ENCODE measurements around the gene HOXD13. TPM values are rescaled to one million over a fixed set of nuclear protein-coding genes. Genes with fewer than 3 reads are reported as not detected.

Gene HOXD13
- total and polyA plus RNA-seq, 2 of the 8 experiments (the other 6 are each of a cell fraction or from before 2014, with no cell fraction given), result not detected

DNA sequence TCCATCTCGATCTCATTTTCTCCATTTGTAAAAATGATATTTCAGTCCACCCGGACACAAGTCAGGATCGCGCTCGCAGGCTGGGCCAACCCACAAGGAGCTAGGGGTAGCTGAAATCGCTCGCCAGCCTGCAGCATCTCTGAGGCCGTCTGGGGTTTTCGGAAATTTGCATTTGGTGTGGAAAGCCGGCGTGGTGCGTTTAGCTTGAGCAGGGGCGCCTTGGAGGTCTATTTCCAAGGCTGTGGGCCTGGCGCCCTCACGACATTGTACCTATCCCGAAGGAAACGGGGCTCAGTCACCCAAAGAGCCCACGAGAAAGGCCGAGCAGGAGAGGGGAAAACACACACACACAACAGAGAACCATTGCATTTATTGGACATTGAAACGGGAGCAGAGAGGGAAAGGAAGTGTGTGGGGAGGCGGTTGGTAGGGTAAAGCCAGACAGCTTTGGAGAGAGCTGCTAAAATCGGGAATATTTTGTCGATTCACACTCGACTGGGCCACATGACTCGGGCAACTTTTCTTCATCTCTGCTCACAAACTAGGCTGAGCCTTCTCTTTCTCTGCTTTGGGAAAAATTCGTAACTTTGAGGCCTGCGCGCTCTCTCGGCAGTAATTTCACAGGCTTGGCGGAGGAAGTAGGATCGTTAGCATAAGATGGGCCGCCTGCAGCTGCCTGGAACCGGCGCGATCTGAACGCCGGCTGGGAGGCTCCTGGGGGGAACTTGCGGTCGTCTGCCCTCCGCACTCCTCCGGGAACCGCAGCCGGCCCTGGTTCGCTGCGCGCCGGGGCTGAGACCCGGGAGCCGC is 35.9 kb downstream of the HOXD13 start (continued):
- TF ChIP-seq, protein P1, sequence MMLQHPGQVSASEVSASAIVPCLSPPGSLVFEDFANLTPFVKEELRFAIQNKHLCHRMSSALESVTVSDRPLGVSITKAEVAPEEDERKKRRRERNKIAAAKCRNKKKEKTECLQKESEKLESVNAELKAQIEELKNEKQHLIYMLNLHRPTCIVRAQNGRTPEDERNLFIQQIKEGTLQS (IDR thresholded peaks at IDR 0.05; ENCODE audit: insufficient read depth, low read depth, low read length), result no peak
- TF ChIP-seq GTF2F1 (IDR thresholded peaks at IDR 0.05; ENCODE audit: borderline replicate concordance, low read depth, low read length) (no peak), KDM4A (IDR thresholded peaks at IDR 0.05; ENCODE audit: low read depth, low read length, severe bottlenecking) (peak; percentile 1), KDM5A (IDR thresholded peaks at IDR 0.05; ENCODE audit: low read length) (no peak), CEBPB (IDR thresholded peaks at IDR 0.05; ENCODE audit: low read depth, low read length) (no peak), CTBP2 (IDR thresholded peaks at IDR 0.05; ENCODE audit: borderline replicate concordance, insufficient read depth, insufficient read length, low read length) (no peak)

Measured in H1 (cell line).